Measurements from ENCODE around the gene ATXN1. TPM values are rescaled to one million over a fixed set of nuclear protein-coding genes. Genes with fewer than 3 reads are reported as not detected.

ATXN1 gene
- total and polyA plus RNA-seq, 7 experiments from 2014 or later = 1.5 to 82.7 (median 42.4) TPM

GRCh38 chr6:16253399-16254144 lies 507.7 kb downstream of the ATXN1 start:
- Mint-ChIP-seq H3K4me3 (no peak overlapping the region), H3K4me1 (peaks cover 0 to 7% (median 0%) of the 10 kb centered on the region in 7 donors), H3K36me3 (peaks cover 0 to 10% (median 0%) of the 10 kb centered on the region in 5 donors), H3K27me3 (peaks cover 0 to 5% (median 0%) of the 10 kb centered on the region in 5 donors), H3K9me3 (peaks cover 0 to 2% (median 0%) of the 10 kb centered on the region in 11 donors), H3K27ac (no peak overlapping the region)
- H3K27me3 ChIP-seq (ENCODE audit: control insufficient read depth in 2 of 2, insufficient read depth in 2 of 2, low read length in 2 of 2) = no peaks in the 10 kb centered on the region
- no peaks in the 10 kb centered on the region for H3K36me3 ChIP-seq (ENCODE audit: control insufficient read depth in 2 of 3, insufficient read depth in 3 of 3, low read length in 3 of 3)
- H3K9me3 ChIP-seq (ENCODE audit: control insufficient read depth in 2 of 3, low read length in 3 of 3) = no peaks in the 10 kb centered on the region
- no peaks in the 10 kb centered on the region for H3K4me1 ChIP-seq (ENCODE audit: control insufficient read depth in 2 of 2, insufficient read depth in 2 of 2, low read length in 2 of 2)
- no peak for DNase-seq
- ChIA-PET CTCF (no interaction called here), POLR2A (no interaction called here)
- intact Hi-C loops (cut with micrococcal nuclease) = no loop called here
- no peak overlapping the region for H3K4me3 ChIP-seq (ENCODE audit: low read length)
- ATAC-seq = no peak
- no peak overlapping the region for H3K27ac ChIP-seq (ENCODE audit: low read depth, low read length)

- Mint-ChIP-seq H3K9me3 (peaks cover 0 to 2% (median 0%) of the 10 kb centered on the region in 11 donors), H3K27me3 (peaks cover 0 to 3% (median 0%) of the 10 kb centered on the region in 5 donors), H3K4me3 (no peak overlapping the region), H3K36me3 (peaks cover 0 to 10% (median 0%) of the 10 kb centered on the region in 5 donors), H3K4me1 (peaks cover 0 to 7% (median 0%) of the 10 kb centered on the region in 7 donors), H3K27ac (no peak overlapping the region)
- POLR2A ChIA-PET = no interaction called here
- CTCF ChIA-PET = interaction anchor here (0.7 kb wide), 1 partner anchor 552 kb away, joined by 3 read pairs; no protein-coding TSS in a partner anchor
- ATAC-seq (peak; percentile 82), DNase-seq (no peak)
- Histone ChIP-seq H3K4me3 (ENCODE audit: low read length) (no peak overlapping the region), H3K36me3 (ENCODE audit: control insufficient read depth in 2 of 3, insufficient read depth in 3 of 3, low read length in 3 of 3) (no peaks in the 10 kb centered on the region), H3K27ac (ENCODE audit: low read depth, low read length) (no peak overlapping the region), H3K4me1 (ENCODE audit: control insufficient read depth in 2 of 2, insufficient read depth in 2 of 2, low read length in 2 of 2) (no peaks in the 10 kb centered on the region), H3K9me3 (ENCODE audit: control insufficient read depth in 2 of 3, low read length in 3 of 3) (no peaks in the 10 kb centered on the region), H3K27me3 (ENCODE audit: control insufficient read depth in 2 of 2, insufficient read depth in 2 of 2, low read length in 2 of 2) (no peaks in the 10 kb centered on the region)
- intact Hi-C loops (cut with micrococcal nuclease) = no loop called here
Observed at GRCh38 chr6:16252686-16253299, 508.5 kb downstream of the ATXN1 start.

GRCh38 chr6:16251706-16252105 lies 509.6 kb downstream of the ATXN1 start:
- intact Hi-C loops (cut with micrococcal nuclease) = no loop called here

GRCh38 chr6:16249971-16250370 lies 511.3 kb downstream of the ATXN1 start:
- no peak overlapping the region for H3K27ac Mint-ChIP-seq
- CTCF ChIA-PET = no interaction called here
- ATAC-seq = no peak
- DNase-seq = no peak
- H3K4me1 ChIP-seq (ENCODE audit: control insufficient read depth in 2 of 2, insufficient read depth in 2 of 2, low read length in 2 of 2) = no peaks in the 10 kb centered on the region
- POLR2A ChIA-PET = no interaction called here
- peaks cover 0 to 2% (median 0%) of the 10 kb centered on the region in 11 donors for H3K9me3 Mint-ChIP-seq
- H3K27me3 ChIP-seq (ENCODE audit: control insufficient read depth in 2 of 2, insufficient read depth in 2 of 2, low read length in 2 of 2) = no peaks in the 10 kb centered on the region
- H3K36me3 Mint-ChIP-seq = peaks cover 0 to 10% (median 0%) of the 10 kb centered on the region in 5 donors
- no peaks in the 10 kb centered on the region for H3K27me3 Mint-ChIP-seq
- no peaks in the 10 kb centered on the region for H3K9me3 ChIP-seq (ENCODE audit: control insufficient read depth in 2 of 3, low read length in 3 of 3)
- intact Hi-C loops (cut with micrococcal nuclease) = no loop called here
- H3K4me1 Mint-ChIP-seq = peaks cover 0 to 7% (median 0%) of the 10 kb centered on the region in 7 donors
- no peak overlapping the region for H3K4me3 Mint-ChIP-seq
- H3K4me3 ChIP-seq (ENCODE audit: low read length) = no peak overlapping the region
- no peaks in the 10 kb centered on the region for H3K36me3 ChIP-seq (ENCODE audit: control insufficient read depth in 2 of 3, insufficient read depth in 3 of 3, low read length in 3 of 3)
- no peak overlapping the region for H3K27ac ChIP-seq (ENCODE audit: low read depth, low read length)

More at GRCh38 chr6:16251706-16252105, 509.6 kb downstream of the ATXN1 start:
- no peak overlapping the region for H3K27ac Mint-ChIP-seq
- DNase-seq (no peak), ATAC-seq (no peak)
- ChIA-PET POLR2A (no interaction called here), CTCF (no interaction called here)
- Histone ChIP-seq H3K27ac (ENCODE audit: low read depth, low read length) (no peak overlapping the region), H3K36me3 (ENCODE audit: control insufficient read depth in 2 of 3, insufficient read depth in 3 of 3, low read length in 3 of 3) (no peaks in the 10 kb centered on the region), H3K4me3 (ENCODE audit: low read length) (no peak overlapping the region), H3K9me3 (ENCODE audit: control insufficient read depth in 2 of 3, low read length in 3 of 3) (no peaks in the 10 kb centered on the region), H3K27me3 (ENCODE audit: control insufficient read depth in 2 of 2, insufficient read depth in 2 of 2, low read length in 2 of 2) (no peaks in the 10 kb centered on the region), H3K4me1 (ENCODE audit: control insufficient read depth in 2 of 2, insufficient read depth in 2 of 2, low read length in 2 of 2) (no peaks in the 10 kb centered on the region)
- peaks cover 0 to 10% (median 0%) of the 10 kb centered on the region in 5 donors for H3K36me3 Mint-ChIP-seq
- H3K4me3 Mint-ChIP-seq = no peak overlapping the region
- peaks cover 0 to 2% (median 0%) of the 10 kb centered on the region in 11 donors for H3K9me3 Mint-ChIP-seq
- peaks cover 0 to 7% (median 0%) of the 10 kb centered on the region in 7 donors for H3K4me1 Mint-ChIP-seq
- H3K27me3 Mint-ChIP-seq = peaks cover 0 to 3% (median 0%) of the 10 kb centered on the region in 5 donors
